ENCODE data around the gene CLK2.
"Not testable (repeated sequence)": the region's sequence is repeated elsewhere in the genome, so short reads cannot be mapped to it uniquely, and the experiment has no call there.

Gene CLK2

GRCh38 chr1:155241069-155241679 is 32.1 kb downstream of the CLK2 start:
- peak; percentile 51 to 65 for ATAC-seq

GRCh38 chr1:155236451-155236850 is 36.9 kb downstream of the CLK2 start:
- no peak for ATAC-seq

- ATAC-seq, result peak in 1 of 2 donors; percentile 39
These were observed 37.9 kb downstream of the CLK2 start for GRCh38 chr1:155235375-155235774.

GRCh38 chr1:155233502-155233901 is 39.8 kb downstream of the CLK2 start:
- not testable (repeated sequence) for ATAC-seq

- not testable (repeated sequence) for ATAC-seq
These were observed 41.0 kb downstream of the CLK2 start for GRCh38 chr1:155232001-155232978.

- ATAC-seq, result not testable (repeated sequence)
These were observed 42.0 kb downstream of the CLK2 start for GRCh38 chr1:155231302-155231701.

- ATAC-seq, result no peak
These were observed 45.2 kb downstream of the CLK2 start for GRCh38 chr1:155228096-155228427.

- peak; percentile 95 for ATAC-seq
These were observed 45.8 kb downstream of the CLK2 start for GRCh38 chr1:155227261-155228095.

- peak; percentile 24 to 38 for ATAC-seq
These were observed 46.4 kb downstream of the CLK2 start for GRCh38 chr1:155226910-155227260.

- peak; percentile 46 to 53 for ATAC-seq
These were observed 47.0 kb downstream of the CLK2 start for GRCh38 chr1:155226188-155226909.

- ATAC-seq, result not testable (repeated sequence)
These were observed 47.9 kb downstream of the CLK2 start for GRCh38 chr1:155225404-155225759.

GRCh38 chr1:155223047-155223446 is 50.3 kb downstream of the CLK2 start:
- no peak for ATAC-seq

- ATAC-seq, result not testable (repeated sequence)
These were observed 52.9 kb downstream of the CLK2 start for GRCh38 chr1:155220211-155220965.

GRCh38 chr1:155219592-155220031 is 53.7 kb downstream of the CLK2 start:
- ATAC-seq, result no peak

- no peak for ATAC-seq
These were observed 54.3 kb downstream of the CLK2 start for GRCh38 chr1:155218854-155219591.

GRCh38 chr1:155214702-155215101 is 58.6 kb downstream of the CLK2 start:
- not testable (repeated sequence) for ATAC-seq

All from activated CD4-positive, CD25-positive, alpha-beta regulatory T cell treated with anti-CD3 and anti-CD28 coated beads, Interleukin-2, amount 50 U/mL, for 24 hours (primary cell).